GM10266 (cell line): ENCODE measurements around the gene CTBP1.

Experiments used
- DNase-seq: peaks from one replicate; pipeline ENCODE4 v3.0.0; 2012; ENCODE audit errors: extremely low spot score
- TF ChIP-seq, protein P1 (sequence below): IDR thresholded peaks from 2 replicates; pipeline ENCODE4 v1.5.1; 2012; ENCODE audit warnings: mild to moderate bottlenecking, low read depth; ENCODE audit not compliant: control insufficient read depth, insufficient read depth; ENCODE audit errors: missing control alignments

Gene CTBP1

GRCh38 chr4:1177274-1178141 lies 71.4 kb downstream of the CTBP1 start:
- TF ChIP-seq, protein P1, sequence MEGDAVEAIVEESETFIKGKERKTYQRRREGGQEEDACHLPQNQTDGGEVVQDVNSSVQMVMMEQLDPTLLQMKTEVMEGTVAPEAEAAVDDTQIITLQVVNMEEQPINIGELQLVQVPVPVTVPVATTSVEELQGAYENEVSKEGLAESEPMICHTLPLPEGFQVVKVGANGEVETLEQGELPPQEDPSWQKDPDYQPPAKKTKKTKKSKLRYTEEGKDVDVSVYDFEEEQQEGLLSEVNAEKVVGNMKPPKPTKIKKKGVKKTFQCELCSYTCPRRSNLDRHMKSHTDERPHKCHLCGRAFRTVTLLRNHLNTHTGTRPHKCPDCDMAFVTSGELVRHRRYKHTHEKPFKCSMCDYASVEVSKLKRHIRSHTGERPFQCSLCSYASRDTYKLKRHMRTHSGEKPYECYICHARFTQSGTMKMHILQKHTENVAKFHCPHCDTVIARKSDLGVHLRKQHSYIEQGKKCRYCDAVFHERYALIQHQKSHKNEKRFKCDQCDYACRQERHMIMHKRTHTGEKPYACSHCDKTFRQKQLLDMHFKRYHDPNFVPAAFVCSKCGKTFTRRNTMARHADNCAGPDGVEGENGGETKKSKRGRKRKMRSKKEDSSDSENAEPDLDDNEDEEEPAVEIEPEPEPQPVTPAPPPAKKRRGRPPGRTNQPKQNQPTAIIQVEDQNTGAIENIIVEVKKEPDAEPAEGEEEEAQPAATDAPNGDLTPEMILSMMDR, result no peak
- DNase-seq, result no peak

DNA sequence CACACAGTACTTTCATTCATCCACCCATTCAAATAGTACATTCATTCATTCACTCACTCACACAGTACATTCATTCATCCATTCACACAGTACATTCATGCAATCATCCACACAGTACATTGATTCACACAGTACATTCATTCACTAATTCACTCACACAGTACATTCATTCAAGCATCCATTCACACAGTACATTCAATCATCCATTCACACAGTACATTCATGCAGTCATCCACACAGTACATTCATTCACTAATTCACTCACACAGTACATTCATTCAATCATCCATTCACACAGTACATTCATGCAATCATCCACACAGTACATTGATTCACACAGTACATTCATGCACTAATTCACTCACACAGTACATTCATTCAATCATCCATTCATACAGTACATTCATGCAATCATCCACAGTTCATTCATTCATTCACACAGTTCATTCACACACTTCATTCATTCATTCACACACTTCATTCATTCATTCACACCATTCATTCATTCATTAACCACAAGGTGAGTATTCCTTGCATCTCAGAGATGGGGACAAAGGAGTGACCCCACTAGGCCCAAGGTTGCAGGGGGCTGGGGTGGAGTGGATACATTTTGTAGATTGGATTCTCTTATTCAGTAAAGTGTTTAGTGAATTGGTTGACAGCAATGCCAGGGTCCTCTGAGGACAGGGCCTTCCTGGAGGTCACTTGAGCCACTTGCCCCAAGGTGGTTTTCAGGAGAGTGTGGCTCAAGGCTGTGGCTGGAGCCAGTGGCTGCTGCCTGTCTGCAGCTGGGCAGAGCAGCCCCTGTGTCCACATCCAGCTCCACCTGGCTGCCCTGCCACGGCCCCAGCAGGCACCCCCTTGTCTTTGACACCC lies 72.3 kb downstream of the CTBP1 start:
- DNase-seq, result no peak
- TF ChIP-seq, protein P1, result no peak

DNA sequence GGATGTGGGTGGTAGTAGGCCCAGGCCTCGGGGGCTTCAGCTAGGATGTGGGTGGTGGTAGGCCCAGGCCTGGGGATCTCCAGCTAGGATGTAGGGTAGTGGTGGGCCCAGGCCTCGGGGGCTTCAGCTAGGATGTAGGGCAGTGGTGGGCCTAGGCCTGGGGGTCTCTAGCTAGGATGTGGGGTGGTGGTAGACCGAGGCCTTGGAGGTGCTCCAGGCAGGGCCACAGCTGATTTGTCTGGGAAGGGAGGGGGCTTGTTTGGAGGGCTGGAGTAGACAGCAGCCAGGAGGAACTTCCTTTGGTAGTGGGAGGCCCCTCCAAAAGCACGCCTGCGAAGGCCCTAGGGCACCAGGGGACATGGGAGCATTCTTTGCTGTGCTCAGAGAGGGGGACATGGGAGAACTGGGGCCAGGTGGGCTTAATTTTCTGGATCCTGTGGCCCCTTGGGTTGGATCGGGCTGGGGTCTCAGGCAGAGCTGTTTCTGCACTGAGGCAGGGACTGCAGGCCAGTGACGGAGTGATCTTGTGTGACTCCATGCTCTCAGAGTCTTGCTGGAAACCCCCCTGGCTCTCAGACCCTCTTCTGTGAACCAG lies 73.2 kb downstream of the CTBP1 start:
- TF ChIP-seq, protein P1, result no peak
- DNase-seq, result no peak

GRCh38 chr4:1174941-1175634 lies 73.8 kb downstream of the CTBP1 start:
- no peak for DNase-seq

GRCh38 chr4:1172971-1173757 lies 75.8 kb downstream of the CTBP1 start:
- TF ChIP-seq, protein P1, result no peak
- no peak for DNase-seq

More at GRCh38 chr4:1174941-1175634, 73.8 kb downstream of the CTBP1 start:
- TF ChIP-seq, protein P1, result no peak

- TF ChIP-seq, protein P1, result no peak
- no peak for DNase-seq
Measured at GRCh38 chr4:1172228-1172851, 76.6 kb downstream of the CTBP1 start, which contains the start of gene SPON2. SPON2 (minus strand) TSS chr4:1172583.
